ENCODE results near the gene LILRB4.
"Not testable (repeated sequence)": the region's sequence is repeated elsewhere in the genome, so short reads cannot be mapped to it uniquely, and the experiment has no call there.

The LILRB4 gene

DNA sequence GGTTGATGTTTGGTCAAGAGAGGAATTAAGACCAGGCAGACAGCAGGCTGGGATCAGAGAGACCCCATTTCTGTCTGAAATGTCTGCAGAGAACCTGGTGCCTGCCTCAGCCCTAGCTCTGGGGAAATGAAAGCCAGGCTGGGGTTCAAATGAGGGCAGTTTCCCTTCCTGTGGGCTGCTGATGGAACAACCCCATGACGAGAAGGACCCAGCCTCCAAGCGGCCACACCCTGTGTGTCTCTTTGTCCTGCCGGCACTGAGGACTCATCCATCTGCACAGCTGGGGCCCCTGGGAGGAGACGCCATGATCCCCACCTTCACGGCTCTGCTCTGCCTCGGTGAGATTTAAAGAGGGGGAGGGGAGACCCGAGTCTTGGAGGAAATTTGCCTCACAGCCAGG lies at the start of gene LILRB4:
Gene LILRB4, plus strand, starts transcription at position 256 of the 400 bp plus-strand sequence. Its CDS starts 49 bp downstream, at position 305.
- no peak for FAIRE-seq

DNA sequence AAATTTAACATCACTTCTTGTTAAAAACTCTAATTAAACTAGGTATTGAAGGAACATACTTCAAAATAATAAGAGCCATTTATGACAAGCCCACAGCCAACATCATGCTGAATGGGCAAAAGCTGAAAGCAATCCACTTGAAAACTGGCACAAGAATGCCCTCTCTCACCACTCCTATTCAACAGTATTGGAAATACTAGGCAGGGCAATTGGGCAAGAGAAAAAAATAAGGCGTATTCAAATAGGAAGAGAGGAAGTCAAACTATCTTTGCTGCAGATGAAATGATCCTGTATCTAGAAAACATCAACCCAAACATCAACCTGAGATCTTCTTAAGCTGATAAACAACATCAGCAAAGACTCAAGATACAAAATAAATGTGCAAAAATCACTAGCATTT lies 48.1 kb upstream of the LILRB4 start:
- no peak for FAIRE-seq

- no peak for FAIRE-seq
Measured at GRCh38 chr19:54616057-54616456, 46.7 kb upstream of the LILRB4 start.

- FAIRE-seq, result no peak
Measured at GRCh38 chr19:54616821-54617560, 45.8 kb upstream of the LILRB4 start.

GRCh38 chr19:54620464-54620863 lies 42.3 kb upstream of the LILRB4 start:
- FAIRE-seq, result no peak

DNA sequence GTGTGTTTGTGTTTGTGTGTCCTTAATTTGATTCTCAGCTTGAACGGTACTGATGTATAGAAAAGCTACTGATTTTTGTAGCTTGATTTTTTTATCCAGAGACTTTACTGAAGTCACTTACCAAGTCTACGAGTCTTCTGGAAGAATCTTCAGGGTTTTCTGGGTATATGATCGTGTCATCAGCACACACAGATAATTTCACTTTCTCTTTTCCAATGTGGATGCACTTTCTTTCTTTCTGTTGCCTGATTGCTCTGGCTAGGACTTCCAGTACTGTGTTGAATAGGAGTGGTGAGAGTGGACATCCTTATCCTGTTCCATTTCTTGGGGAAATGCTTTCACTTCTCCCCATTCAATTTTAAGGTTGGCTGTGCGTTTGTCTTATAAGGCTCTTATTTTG lies 40.4 kb upstream of the LILRB4 start:
- FAIRE-seq, result no peak

DNA sequence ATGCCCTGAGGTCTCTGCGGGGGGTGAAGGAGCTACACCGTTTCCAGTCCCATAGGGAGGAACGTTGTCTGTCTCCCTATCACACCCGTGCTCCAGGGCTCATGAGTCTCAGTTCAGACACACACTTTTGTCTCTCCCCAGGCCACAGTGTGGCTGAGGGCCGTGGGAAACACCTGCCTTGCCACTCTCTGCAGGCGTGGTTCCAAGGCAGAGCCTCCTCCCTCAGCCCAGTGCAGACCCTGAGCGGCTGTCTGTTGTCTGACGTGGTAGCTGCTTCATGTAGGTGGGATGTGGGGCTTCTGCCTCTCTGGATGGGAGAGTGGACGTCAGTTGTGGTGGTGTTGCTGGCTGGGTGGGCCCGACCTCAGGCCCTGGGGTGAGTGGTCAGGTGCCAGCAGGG lies 38.6 kb upstream of the LILRB4 start:
- not testable (repeated sequence) for FAIRE-seq

DNA sequence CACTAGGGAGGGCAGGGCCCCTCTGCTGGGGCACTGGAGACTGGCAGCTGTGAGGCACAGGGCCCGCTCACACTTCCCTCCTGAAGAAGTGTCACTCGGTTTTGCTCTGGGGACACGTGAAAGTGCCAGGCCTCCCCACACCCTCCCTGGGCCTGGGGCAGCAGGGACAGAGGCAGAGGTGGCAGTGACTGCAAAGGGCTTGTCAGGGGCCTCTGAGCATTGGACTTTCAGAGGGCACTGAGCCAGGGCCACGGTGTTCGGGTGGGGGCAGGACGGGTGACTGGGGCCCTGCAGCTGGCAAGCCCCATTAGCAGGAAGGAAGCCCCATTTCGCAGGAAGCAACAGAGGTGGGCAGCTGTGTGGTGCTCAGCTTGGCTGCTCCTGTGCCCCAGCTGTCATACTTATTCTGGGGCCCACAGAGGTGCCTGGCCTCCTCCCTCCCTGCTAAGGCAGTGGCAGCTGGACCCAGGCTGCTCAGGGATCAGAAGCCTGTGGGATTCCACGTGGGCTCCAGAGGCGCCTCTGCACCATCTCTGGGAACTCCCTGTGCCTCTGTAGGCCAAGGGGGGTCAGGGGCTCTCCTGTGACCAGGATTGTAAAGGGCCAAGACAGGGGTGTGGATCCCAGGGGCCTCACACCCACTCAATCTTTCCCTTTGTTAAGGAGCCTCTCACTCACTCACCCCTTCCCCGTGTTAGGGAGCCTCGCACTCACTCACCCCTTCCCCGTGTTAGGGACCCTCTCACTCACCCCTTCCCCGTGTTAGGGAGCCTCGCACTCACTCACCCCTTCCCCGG lies 37.7 kb upstream of the LILRB4 start:
- FAIRE-seq, result not testable (repeated sequence)

GRCh38 chr19:54626757-54627156 lies 36.0 kb upstream of the LILRB4 start:
- no peak for FAIRE-seq

DNA sequence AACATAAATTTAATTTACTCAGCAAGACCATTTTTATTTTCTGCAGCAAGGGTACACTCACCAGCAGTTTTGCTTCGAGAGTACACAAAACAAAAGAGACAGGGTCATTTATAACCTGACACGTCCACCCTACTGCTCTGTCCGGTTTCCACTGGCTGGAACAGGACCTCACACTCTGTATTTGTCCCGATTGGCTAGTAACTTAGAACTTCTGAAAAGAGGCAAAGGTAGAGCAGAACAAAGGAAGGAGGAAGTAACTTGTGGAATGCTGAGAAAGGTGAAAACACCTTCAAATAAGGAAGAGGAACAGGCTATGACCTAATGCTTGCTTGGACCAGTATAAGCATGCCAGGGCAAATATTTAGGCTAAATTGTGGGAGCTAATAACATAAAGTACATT lies 34.9 kb upstream of the LILRB4 start:
- FAIRE-seq, result not testable (repeated sequence)

GRCh38 chr19:54630262-54630661 lies 32.5 kb upstream of the LILRB4 start, which contains the start of gene LILRB1:
LILRB1 (plus strand) TSS chr19:54630484; CDS start chr19:54631074, 590 bp downstream.
- FAIRE-seq, result not testable (repeated sequence)

- no peak for FAIRE-seq
Measured at GRCh38 chr19:54630782-54631181, 32.0 kb upstream of the LILRB4 start.

DNA sequence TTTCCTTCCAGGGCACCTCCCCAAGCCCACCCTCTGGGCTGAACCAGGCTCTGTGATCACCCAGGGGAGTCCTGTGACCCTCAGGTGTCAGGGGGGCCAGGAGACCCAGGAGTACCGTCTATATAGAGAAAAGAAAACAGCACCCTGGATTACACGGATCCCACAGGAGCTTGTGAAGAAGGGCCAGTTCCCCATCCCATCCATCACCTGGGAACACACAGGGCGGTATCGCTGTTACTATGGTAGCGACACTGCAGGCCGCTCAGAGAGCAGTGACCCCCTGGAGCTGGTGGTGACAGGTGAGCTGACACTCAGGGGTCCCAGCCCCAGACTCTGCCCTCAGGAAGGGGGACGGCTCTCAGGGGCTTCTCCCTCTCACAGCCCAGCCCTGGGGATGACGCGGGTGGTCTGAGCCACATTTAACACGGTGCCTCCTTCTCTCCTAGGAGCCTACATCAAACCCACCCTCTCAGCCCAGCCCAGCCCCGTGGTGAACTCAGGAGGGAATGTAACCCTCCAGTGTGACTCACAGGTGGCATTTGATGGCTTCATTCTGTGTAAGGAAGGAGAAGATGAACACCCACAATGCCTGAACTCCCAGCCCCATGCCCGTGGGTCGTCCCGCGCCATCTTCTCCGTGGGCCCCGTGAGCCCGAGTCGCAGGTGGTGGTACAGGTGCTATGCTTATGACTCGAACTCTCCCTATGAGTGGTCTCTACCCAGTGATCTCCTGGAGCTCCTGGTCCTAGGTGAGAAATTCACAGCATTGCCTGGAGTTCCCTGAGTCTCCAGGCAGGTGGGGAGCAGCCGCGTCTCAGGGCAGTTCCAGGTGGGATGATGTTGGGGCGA lies 31.1 kb upstream of the LILRB4 start:
- not testable (repeated sequence) for FAIRE-seq

GRCh38 chr19:54632517-54632916 lies 30.3 kb upstream of the LILRB4 start:
- FAIRE-seq, result not testable (repeated sequence)

DNA sequence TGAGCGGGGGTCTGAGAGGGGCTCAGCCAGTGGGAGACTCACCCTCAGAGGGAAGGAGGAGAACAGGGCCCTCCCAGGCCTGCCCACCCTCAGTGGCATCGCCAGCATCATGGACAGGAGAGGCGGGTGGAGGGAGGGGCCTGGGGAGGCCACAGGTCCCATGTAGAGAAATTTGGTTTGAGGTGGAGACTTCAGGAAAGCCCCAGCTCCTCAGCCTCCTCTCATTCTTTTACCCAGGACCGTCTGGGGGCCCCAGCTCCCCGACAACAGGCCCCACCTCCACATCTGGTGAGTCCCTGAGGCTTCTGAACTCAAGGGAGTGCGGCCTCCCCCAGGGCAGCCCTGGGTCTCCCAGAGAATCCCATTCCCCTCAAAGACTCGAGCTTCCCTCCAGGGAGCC lies 29.4 kb upstream of the LILRB4 start:
- FAIRE-seq, result no peak

GRCh38 chr19:54636081-54636480 lies 26.7 kb upstream of the LILRB4 start:
- FAIRE-seq, result not testable (repeated sequence)

DNA sequence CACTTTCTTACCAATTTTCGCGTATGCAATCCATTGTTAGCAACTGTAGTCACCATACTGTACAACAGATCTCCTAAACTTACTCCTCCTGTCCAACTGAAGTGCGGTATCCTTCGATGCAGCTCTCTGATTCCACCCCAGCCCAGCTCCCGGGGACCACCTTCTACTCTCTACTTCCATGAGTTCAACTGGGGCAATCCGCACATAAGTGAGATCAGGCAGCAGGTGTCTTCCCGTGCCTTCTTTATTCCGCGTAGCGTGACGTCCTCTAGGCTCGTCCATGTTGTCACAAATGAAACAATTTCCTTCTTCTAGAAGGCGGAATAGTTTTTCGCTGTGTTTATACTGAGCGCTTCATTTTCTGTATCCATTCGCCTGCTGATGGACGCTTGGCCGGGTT lies 24.1 kb upstream of the LILRB4 start:
- FAIRE-seq, result no peak

DNA sequence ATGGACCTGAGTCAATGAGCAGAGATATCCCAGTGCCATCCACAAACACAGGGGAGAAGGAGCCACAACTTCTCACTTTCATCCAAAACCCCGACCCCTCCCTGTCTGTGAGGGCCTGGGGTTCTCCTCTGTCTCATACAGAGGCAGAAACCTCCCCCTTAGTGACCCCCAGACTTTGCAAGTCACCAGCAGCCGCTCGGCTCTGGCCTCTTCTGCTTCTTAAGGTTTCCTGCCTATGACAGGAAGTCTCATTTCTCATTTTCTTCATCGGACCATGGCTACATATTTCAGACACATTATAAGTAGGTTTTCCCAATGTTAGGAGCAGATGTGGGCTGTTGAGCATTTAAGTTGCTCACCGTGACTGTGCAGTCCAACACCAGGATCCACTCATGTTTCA lies 19.8 kb upstream of the LILRB4 start:
- not testable (repeated sequence) for FAIRE-seq

GRCh38 chr19:54643583-54643982 lies 19.2 kb upstream of the LILRB4 start:
- FAIRE-seq, result not testable (repeated sequence)

- FAIRE-seq, result no peak
Measured at GRCh38 chr19:54644056-54644455, 18.7 kb upstream of the LILRB4 start.

DNA sequence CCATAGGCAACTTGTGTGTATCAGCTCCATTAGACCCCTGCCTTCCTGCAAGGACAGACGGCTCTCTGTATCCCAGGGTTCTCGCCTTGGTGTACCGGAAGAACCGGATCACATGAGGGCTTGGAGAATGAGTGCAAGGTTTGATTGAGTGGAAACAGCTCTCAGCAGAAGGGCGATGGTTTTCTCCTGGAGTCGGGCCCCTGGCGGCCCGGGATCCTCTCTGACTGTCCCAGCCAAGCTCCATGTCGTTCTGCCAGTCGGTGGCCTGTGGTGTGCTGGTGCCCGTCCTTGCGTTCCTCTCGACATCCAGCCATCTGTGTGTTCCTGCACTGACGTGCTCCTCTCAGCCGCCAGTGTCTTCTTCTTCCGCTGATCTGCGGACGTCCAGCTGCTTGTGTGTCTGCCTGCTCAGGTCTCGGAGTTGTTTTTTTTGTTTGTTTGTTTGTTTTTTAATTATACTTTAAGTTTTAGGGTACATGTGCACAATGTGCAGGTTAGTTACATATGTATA lies 16.4 kb upstream of the LILRB4 start:
- no peak for FAIRE-seq

DNA sequence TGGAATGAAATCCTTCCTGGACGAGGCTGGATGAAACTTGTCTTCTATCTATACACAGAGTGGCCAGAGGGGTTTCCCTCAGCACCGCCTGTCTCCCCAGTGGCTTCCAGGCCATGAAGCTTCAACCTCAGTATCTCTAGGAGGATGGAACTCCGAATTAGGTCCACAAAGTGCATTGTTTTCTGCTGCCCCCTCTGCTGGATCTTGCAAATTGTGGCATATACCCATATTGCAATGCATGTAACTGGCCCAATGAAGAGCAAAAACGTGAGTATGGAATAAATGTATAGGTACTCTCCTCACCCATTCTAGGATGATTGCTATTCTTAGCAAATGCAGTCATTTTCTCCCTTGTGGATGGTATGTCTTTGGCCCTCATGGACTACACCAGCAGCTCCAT lies 14.7 kb upstream of the LILRB4 start:
- FAIRE-seq, result no peak

DNA sequence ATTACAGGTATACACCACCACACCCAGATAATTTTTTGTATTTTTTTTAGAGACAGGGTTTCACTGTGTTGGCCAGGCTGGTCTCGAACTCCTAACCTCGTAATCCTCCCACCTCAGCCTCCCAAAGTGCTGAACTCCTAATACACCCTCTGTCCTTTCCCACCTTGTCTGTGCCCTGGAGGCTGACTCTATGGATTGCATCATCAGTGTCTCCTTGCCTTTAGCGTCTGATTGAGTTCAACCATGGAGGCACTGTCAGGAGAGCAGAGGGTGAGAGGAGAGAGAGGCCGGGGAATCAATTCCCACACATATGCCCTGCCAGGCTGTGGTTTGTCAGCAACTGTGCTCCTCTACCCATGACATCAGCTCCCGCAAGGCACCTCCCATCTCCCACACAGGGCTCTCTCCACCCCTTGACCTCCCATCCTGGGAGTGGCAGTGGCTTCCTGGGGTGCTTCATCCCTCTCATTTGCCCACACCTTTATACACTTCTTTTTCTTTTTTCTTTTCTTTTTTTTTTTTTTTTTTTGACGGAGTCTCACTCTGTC lies 12.6 kb upstream of the LILRB4 start:
- no peak for FAIRE-seq

Measured in G401.6 (cell line).